SK-N-MC (cell line): ENCODE measurements around the gene MORN4.

Source experiments
- EZH2 ChIP-seq: fragments of 200-600 bp; sonication (generic); IDR thresholded peaks from one replicate; pipeline ENCODE4 v1.6.1; 2017; ENCODE audit warnings: antibody characterized with exemption
- FOXP2 ChIP-seq: optimal IDR thresholded peaks from 2 replicates; pipeline ENCODE3; 2011; ENCODE audit warnings: mild to moderate bottlenecking, moderate library complexity; ENCODE audit not compliant: insufficient read depth; ENCODE audit errors: extremely low read length, control extremely low read depth
- POLR2AphosphoS5 ChIP-seq: IDR thresholded peaks from 2 replicates; pipeline ENCODE4 v1.6.1; 2012; ENCODE audit warnings: mild to moderate bottlenecking, low read depth, low read length, borderline replicate concordance

DNA sequence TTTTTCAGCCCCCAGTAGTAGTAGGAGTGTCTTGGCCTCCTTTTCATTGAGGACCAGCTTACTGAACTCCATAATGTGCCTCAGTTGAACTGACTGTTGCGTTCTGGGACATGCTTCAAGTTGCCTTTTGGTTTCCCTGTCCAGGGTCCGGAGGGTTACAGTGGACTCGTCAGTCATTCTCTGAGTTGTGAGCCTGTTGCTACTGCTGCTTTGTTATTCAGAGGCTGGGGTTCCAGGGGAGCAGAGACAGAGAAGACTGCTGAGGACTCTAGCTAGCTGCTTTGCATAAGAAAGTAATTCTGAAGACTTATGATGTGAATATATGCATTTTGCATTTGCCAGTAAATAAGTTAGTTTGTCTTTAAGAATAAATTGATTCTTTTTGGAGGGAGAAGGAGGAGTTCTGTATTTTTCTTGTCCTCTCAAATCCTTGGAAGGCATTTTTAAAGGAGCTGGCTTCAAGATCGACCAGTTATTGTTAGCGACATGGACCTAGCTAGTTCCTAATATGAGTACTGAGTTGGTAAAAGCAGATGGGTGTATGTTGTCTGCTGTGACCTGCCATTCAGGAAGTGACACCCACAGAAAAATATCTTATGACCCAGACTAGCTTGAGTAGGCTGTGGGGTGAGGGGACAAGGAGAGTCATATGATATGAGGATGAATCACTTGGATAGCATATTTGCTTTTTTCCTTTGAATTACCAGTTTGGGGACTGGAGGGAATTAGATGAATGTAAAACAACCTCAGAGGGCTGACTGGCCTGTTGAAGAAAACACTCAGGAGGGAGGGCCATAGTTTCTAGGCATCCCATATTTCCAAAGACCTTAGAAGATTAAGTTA lies 15.5 kb upstream of the MORN4 start:
- TF ChIP-seq EZH2 = no peak
- no peak for TF ChIP-seq POLR2AphosphoS5
- TF ChIP-seq FOXP2 = no peak
